ENCODE results near the gene ROR2.

DNA sequence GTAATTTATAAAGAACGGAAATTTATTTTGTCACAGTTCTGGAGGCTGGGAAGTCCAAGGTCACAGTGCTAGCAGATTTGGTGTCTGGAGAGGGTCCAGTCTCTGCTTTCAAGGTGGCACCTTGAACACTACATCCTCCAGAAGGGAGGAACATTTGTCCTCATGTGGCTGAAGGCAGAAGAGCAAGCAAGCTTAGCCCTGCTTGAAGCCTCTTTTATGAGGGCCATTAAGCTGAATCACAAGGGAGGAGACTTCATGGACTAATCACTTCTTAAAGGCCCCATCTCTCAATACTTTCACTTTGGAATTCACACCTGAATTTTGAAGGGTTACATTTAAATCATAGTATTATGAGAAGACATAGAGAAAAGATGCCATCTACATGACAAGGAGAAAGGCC lies 311.0 kb downstream of the ROR2 start:
- TF ChIP-seq EZH2phosphoT487 (IDR thresholded peaks at IDR 0.05; ENCODE audit: insufficient read depth, low read depth) (no peak), EZH2 (IDR thresholded peaks at IDR 0.05; ENCODE audit: insufficient read depth, poor library complexity, severe bottlenecking) (no peak)

Measured in GM23248 (cell line).